Ecto neural progenitor cell (in vitro differentiated cells): ENCODE results near the gene AMBP.

Source experiments
- DNase-seq: peaks from one replicate; pipeline ENCODE4 v3.0.0-alpha.2; 2018; ENCODE audit warnings: low spot score

The AMBP gene

DNA sequence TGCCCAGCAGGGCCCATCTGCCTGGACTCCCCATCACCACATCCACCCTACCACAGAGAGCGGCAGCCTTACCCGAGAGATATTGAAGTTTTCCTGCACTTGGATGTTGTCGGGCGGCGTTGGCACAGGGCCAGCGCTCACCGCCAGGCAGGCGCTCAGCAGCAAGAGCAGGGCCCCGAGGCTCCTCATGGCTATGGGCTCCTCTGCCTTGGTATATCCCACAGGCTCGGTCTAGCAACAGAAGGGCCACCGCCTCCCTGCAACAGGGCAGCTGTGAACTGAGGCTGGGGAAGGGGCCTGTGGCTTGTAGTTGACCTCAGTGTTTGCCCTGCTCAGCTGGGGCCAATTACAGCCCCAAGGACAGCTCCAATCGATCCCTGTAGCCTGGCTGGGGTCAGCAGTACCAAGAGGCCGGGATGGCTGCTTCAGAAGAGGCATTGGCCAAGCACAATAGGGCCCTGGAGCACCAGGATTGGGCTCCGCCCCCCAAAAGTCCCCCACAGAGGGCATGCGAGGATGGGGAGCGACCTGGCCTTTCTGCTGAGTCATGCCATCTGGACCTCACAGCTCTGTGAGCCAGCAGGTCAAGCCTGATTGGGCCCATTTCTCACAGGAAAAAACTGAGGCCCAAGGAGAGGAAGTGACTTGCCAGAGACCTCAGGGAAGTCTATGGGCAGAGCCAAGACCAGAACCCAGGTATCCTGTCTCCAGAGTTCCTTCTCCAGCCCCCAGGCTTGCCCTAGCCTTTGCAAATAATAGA is at the start of gene AMBP:
Gene AMBP (minus strand): TSS at position 280 of the 760 bp plus-strand sequence. CDS start 91 bp downstream, at position 189.
- DNase-seq, result no peak

DNA sequence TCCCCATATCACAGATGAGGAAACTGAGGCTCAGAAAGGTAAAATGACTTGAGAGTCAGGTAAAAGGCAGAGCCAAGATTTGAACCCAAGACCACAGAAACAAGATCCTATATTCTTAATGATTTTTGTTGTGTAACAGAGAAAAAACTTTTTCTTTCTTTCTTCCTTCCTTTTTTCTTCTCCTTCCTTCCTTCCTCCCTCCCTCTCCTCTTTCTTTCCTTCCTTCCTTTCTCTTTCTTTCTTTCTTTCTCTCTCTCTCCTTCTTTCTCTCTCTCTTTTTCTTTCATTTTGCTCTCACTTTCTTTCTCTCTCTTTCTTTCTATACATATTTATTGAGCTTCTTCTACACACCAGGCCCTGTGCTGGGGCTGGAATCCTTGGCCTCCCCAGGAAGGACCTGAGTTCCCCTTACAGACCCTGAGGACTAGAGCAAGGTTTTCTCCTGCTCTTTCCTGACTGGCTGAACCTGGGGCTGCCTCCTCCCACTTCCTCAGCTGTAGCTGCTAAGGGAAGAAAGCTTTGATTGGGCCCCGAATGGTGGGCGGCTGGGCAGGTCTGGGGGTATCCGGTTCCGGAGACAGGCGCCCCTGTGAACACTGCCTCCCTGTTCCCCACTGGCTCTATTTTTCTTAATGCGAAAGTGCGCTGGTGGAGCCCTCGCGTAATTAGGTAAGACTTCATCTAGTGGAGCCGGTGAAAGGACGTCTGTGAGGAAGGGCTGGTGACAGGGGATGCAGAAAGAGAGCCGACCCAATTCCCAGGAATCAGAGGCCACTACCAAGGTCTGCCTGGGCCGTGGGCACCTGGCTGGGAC is 48.4 kb upstream of the AMBP start:
- DNase-seq, result no peak

DNA sequence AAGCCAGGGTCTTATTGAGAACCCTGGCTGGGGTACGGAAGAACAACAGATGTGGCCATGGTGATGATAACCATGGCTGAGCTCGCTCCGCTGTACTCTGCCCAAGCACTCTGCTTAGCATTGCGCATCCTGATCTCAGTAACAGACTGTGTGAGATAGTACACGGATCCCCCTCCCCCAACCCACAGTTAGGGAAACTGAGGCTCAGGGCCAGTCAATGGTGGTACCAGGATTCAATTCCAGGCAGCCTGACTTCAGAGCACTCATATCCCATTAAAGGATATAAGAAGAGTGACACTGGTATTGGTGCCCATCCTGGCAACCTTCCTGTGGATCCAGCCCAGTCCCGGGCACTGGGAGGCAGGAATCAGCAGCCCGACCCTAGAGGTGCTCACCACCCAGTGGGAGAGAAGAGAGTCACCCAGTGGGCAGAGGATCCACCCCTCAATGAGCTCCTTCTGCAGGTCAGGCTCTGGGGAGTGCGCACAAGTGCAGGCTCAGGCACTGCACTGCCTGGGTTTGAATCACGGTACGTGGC is 47.4 kb upstream of the AMBP start:
- no peak for DNase-seq

DNA sequence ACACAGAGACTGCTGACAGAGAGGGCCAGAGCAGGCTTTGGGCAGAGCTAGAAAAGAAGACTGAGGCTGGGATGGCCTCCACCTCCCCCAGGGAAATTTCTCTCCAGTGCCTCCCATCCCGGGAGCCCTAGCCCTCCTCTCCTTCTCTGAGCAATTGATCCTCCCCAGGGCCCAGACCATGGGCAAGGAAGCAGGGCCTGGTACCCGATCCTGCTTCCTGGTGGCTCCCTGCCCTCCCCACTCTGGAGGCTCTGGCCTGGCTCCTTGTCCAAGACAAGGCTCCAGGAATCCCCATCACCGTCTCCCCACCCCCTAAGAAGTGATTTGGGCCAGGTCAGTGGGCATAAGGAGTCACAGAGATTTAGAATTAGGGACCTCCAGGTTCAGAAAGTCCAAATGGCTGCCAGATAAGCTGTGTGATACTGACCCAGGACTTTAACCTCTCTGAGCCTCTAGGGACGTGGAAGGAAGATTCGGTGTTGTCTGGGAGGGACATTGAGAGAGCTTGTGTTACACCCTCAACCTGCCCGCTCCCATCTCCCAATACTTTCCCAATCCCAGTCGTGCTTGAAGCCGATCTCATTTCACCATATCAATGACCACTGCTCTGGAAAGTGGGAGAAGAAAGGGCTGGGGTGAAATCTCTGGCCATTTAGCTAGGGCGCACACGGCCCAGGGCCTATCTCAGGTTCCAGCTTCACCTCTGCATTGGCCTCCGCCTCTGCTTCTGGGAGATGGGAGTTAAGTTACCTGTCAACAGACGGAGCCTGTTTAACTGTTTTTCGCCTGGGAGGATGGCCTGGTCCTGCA is 46.8 kb upstream of the AMBP start:
- no peak for DNase-seq

DNA sequence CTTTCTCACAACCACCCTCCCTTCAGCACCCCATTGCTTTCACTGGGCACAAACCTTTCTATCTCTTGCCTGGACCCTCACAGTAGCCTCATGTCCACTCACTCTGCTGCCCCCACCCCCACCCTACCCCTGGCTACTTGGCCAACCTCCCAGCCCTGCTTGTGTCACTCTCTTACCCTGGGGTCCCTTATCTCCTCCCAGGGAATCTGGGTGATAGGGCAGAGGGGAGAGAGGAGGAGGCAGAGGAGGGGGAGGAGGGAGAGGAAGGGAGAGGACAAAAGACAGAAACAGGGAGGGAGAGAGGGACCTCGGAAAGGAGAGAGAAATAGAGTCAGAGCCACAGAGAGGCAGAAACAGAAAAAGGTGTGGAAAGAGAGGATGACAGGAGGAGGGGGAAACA is 46.0 kb upstream of the AMBP start:
- no peak for DNase-seq

DNA sequence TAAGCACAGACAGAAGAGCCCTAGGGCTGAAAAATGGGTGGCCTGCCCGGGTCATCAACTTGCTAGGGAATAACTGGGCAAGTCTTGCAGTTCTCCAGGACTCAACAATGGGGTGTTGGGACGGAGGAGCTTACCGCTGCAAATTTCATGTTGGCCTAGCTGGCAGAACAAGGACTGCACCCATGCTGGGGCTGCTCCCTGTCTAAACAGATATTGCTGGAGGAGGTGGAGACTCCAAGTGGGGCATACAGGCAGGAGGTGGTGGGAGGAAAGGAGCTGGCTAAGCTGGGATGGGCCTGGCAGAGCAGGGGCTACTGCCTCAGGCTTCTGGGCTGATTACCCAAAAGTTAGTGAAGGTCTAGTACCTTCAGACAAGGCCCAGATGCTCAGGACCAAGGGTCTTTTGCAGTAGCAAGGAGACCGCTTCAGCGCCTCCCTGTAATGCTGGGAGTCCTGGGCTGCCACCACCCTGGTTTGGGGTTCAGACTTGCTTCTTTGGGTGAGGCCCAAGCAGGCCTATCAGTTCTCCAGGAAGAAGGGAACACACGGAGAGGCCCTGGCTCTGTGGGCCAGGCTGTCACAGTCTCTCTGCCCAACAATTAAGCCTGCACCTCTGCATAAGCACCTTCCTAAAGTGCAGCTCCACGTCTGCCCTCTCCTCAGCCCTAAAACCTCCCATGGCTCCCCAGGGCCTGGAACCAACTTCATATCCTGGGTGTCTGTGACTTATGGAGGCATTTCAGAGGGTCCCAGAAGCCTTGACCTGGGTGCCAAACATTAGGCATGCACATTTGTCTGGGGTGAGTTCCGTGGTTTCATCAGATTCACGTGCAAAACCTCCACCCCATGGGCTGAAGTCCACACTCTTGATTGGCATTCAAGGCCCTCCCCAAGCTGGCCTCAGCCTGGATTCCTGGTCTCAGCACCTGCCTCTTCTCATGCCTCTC is 45.2 kb upstream of the AMBP start:
- no peak for DNase-seq

DNA sequence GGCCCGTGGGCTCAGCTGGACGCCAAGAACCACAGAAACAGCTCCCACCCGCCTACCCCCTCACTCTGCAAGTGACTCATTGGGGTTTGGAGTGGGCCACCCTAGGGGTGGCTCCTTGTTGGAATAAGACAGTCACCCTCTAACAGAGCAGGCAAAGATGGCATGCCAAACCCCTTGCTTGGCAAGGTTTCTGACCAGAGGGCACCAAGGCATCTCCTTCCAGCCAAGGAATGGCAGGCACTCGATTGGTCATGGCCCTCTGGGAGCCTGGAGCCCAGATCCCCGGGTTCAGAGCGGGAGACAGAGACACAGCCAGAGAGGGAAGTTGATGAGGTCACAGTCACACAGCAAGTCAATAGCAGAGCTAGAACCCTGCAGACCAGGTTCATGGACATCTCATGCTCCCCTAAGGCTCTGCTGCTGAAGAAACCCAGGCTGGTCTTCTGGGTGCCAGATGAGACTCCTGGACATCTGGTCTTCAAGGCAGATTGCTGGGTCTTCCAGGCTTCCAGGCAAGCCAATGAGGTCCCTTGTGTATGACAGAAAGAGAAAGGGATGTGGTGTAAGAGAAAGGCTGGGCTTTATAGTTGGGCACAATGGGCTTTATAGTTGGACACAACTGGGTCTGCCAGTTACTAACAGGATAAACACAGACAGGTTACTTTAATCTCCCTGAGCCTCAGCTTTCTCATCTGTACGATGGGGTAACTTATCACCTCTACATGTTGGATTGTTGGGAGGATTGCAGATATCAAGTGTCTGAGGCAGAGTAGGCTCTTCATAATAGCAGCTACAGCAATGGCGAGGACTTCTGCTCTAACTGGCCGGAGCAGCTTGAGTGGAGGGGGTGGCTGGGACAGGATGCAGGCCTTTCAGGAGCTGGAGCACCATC is 44.3 kb upstream of the AMBP start:
- no peak for DNase-seq

DNA sequence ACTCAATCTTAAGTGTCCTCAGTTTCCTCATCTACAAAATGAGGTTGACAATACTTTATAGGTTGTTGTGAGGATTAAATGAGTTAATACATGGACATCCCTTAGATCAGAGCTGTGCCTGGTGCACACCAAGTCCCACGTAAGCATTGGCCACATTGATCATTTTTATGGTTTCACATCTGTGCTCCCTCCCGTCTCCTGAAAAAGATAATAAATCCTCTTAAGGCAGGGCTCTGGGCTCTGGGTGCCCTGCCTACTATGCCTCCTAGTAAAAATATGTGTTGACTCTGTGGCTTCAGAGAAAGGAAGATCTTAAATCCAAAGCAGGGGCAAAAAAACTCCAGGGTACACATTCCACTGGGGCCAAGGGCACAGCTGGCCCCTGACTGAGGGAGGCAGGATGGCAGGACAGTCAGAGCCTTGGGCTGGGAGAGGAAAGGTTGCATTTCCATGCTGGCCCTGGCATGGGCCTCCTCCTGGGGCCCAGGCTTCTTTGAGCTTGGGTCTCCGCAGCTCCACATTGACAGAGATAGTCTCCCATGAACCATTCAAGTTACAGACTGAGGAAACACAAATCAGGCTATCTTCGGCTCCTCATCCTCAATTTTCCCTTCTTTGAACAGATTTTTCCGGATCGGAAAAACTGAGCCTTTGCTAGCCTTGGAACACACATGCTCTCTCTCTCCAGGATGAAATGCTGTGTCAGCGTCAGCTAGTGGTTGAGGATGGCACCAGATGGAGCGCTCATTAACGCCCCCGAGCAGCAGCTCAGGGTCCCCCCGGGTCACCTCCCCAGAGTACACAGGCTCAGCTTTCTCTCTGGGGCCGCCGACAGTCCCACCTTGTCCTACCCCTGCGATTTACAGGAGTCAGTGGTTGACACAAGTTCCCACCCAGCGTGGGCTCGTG is 43.4 kb upstream of the AMBP start:
- no peak for DNase-seq

DNA sequence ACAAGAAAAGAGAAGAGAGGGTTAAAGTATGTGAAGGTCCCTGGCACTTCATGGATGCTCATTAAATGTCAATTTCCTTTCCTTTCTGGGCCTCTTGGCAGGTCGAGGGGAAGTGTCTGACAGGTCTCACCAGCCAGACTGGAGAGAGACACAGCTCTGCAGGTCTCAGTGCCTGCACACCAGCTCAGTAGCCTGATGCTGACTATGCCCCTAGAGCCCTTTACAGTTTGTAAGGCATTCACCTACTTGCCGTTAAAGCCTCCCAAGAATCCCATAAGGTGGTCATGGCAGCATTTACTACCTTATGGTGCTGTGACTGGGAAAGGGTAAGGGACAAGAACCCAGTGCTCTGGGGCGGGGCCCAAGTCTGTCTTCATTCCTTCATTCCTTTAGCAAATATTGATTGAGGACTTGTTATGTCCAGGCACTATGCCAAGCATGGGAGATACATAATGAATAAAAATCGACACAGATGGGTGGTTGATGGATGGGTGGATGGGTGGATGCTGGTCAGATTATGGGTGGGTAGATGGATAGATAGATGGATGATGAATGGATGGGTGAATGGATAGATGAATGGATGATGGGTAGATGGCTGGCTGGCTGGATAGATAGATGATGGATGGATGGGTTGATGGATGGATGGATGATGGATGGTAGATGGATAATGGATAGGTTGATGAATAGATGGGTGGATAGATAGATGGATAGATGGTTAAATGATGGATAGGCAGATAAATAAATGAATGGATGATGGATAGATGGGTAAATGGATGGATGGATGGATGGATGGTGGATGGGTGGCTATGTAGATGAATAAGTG is 42.3 kb upstream of the AMBP start:
- no peak for DNase-seq

DNA sequence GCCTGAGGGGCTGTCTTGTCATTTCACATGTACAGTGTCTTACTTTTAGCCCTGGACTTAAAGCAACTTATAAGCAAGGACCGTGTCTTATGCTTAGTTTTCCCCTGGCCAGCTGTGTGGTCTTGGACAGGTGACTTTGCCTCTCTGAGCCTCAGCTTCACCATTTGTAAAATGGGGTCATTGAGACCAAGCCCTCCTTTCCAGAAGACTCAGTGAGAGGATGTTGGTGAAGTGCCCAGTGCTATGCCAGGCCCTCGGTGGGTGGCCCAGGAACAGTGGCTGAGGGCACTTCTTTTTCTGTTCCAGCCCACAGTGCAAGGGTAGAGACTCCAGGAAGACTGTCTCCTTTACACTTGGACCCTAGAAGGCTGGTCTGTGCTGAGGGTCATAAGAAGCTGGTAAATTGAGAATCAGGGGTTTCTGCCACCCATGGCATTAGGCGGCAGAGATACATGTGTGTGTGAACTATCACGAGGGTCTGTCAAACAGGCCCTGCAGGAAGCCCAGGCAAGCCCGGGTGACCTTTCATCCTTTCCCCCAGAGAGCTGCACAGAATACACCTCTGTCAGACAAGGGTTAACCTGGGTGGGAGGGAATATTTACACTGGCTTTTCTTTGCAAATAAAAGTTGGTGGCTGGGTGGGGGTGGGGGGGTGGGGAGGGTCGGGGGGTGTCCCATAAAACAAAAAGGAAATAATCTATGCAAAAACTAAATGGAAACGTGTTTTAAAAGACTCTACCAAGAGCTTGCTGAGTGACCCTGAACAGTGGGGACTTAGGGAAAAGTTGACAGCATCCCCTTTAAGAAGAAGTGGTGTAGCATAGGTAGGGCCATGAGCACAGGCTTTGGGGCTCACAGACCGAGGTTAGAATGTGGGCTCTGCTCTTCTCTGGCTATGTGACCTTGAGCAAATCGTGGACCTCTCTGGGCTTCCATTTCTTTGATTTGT is 41.4 kb upstream of the AMBP start:
- DNase-seq, result no peak

DNA sequence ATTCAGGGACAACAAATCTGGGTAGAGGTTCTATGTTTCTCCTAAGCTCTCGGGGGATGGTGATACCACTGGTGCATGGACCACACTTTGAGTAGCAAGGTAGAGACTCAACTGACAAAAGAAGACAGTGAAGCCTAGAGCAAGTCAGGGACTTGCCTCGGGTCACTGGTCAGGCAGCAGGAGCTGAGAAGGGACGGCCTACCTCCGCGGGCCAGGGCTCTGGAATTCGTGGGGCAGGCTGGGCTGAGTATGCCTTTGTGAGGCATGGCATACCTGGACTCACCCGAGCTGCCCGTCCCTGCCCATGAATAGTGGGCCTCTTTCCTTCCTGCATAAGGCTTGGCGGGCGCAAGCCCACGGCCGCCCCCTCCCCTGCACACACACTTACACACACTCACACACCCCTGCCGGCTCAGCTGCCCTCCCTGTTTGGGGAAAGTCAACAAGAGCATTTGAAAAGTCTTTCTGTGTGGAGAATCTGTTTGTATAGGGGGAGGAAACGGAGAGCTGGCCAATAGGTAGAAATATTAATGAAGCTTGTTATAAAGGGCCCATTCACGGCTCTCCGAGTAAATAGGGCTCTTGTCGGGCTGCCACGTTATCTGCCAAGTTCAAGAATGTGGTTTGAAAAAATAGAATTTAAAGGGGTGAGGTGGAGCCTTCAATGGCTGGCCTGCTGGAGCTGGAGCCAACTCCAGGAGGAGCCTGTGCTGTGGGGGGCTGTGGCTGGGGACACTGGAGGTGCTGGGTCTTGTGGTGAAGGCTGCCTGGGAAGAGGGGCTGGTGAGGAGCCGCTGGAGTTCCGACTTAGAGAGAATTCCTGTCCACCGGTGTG is 40.1 kb upstream of the AMBP start:
- no peak for DNase-seq

DNA sequence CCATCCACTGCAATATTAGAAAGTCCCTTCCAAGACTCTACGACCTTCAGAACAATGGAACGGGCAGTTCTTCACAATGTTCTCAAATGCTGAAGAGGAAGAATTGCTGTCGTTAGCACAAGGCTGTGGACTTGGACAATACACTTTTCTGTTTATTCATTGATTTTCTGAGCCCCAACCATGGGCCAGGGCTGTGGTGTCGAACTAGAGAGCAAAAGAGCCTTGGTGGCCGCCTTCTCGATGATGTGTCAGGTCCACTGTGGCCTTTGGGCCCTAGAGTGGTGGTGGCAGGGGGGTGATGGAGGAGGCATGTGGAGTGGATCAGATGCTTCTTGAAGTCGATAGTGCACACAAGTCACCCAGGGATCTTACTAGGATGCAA is 39.5 kb upstream of the AMBP start:
- DNase-seq, result no peak

DNA sequence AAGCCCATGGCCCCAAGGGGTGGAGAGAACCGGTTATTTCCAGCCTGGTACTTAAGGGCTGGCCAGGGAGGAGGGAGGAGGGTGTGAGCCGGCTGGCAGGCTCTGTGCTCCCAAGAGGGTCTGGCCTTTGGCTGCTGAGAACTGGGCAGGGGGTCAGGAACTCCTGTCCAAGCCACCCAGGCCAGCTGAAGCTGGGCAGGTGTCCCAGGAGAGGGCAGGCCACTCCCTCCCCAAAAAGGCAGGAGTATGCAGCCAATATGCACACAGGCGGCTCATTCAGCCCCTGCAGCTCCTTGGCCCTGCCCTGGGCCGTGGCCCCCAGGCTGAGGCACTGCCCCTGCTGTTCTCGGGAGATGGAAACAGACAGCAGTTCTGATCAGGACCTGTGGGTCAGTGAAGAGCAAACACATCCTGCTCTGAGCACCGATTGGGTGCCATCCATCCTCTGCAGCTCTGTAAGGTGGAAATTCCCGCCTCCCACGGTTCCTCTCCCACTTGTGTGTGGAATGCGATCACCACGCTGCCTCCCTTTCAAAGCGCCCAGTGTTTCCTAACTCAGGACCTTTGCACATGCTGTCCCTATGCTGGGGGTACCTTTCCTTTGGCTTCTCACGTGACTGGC is 38.1 kb upstream of the AMBP start:
- DNase-seq, result no peak

DNA sequence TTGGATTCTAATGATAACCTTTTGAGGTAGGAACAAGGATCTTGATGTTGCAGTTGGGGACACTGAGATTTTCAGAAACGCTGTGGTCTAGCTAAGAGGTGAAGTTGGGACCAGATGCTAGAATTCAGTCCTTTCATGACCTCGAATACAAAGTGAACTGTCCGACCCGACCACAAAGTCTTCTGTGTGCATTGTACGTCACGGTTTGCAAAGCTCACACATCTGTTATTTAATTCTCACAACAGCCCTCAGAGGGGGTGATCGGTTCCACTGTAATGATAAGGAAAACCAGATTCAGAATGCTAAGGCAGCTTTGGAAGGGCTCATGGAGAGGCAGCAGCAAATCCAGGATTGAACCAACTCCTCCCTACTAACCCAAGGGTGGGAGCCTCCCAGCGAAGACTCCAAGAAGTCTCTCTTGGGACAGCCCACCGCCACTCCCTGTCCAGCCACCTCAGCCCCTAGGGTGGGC is 37.6 kb upstream of the AMBP start:
- no peak for DNase-seq

DNA sequence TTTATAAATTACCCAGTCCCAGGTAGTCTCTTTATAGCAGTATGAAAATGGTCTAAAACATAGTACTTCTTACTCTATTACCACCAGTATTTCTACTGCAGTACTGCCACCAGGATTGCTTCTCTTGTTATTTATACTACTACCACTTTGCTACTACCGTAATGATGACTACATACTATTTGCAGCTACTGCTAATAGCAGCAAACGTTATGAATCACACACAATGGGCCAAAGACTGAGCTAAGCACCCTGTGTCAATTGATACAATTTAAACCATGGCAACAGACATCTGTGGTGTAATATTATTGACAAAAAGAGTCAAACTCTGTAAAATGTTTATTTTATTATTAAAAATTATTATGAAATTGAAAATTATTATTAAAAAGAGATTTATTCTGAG is 36.3 kb upstream of the AMBP start:
- no peak for DNase-seq
